Measurements from ENCODE around the gene KDM4B. TPM values are rescaled to one million over a fixed set of nuclear protein-coding genes. Genes with fewer than 3 reads are reported as not detected.
A peak's percentile ranks its signal among the peaks of the same experiment; 100 is the strongest.

KDM4B gene
- total RNA-seq, 1 experiment from 2014 or later: 35.9 TPM

GRCh38 chr19:5155586-5156210, 186.8 kb downstream of the KDM4B start:
- intact Hi-C loops (cut with micrococcal nuclease): no loop called here
- Histone ChIP-seq H3K27ac (ENCODE audit: low read depth, low read length) (no peak overlapping the region), H3K9ac (ENCODE audit: low read length) (no peak overlapping the region), H2AFZ (ENCODE audit: low read depth, low read length, poor library complexity, severe bottlenecking) (no peak overlapping the region), H3K4me3 (replicated peaks in 1 of 2; ENCODE audit: low read depth in 1 of 2, low read length in 2 of 2) (no peak overlapping the region), H3K9me2 (ENCODE audit: insufficient read depth) (no peaks in the 10 kb centered on the region), H3K36me3 (ENCODE audit: control insufficient read depth in 1 of 2, insufficient read depth in 2 of 2, low read length in 2 of 2) (no peaks in the 10 kb centered on the region), H3K79me2 (ENCODE audit: insufficient read depth, low read length) (no peaks in the 10 kb centered on the region), H3K9me3 (ENCODE audit: control insufficient read depth in 1 of 2, insufficient read depth in 1 of 2, low read depth in 1 of 2, low read length in 2 of 2) (no peaks in the 10 kb centered on the region; a peak in 1 of 4 replicates), H4K20me1 (ENCODE audit: insufficient read depth) (no peaks in the 10 kb centered on the region), H3K4me1 (ENCODE audit: control insufficient read depth in 1 of 2, insufficient read depth in 2 of 2, low read length in 2 of 2) (no peaks in the 10 kb centered on the region), H3K4me2 (ENCODE audit: low read length) (no peak overlapping the region), H3K27me3 (ENCODE audit: insufficient read depth, low read length) (no peaks in the 10 kb centered on the region)
- TF ChIP-seq ATF3 (IDR thresholded peaks at IDR 0.05): no peak
- TF ChIP-seq SIN3A (IDR thresholded peaks at IDR 0.05; ENCODE audit: low read depth): no peak
- no peak for TF ChIP-seq EGR1 (IDR thresholded peaks at IDR 0.05; ENCODE audit: low read depth)
- 0 out of 2 replicates have a peak, but pooled peaks have one; percentile 2 for TF ChIP-seq POLR2AphosphoS5 (IDR thresholded peaks at IDR 0.05; ENCODE audit: low read depth, low read length)
- no peak for TF ChIP-seq POLR2A (IDR thresholded peaks at IDR 0.05; ENCODE audit: borderline replicate concordance, extremely low read depth, insufficient read depth, insufficient read length)
- TF ChIP-seq CTCF (IDR thresholded peaks at IDR 0.05 in 2 of 3, conservative IDR thresholded peaks at IDR 0.05 in 1 of 3; ENCODE audit: borderline replicate concordance in 1 of 3, insufficient read depth in 1 of 3, low read depth in 2 of 3, low read length in 2 of 3): no peak
- CTCF ChIA-PET: no interaction called here
- POLR2A ChIA-PET: no interaction called here
- RAD21 ChIA-PET (ENCODE audit: low non-redundant PET in 1 of 2, low total read pairs in 2 of 2, uncharacterized antibody in 2 of 2, unreplicated experiment in 2 of 2): no interaction called here
- DNase-seq (ENCODE audit: low read depth, low spot score) (no peak), ATAC-seq (no peak)
- no TSS peak for BruUV-seq (replicated peaks)

Data from HCT116 (cell line).